ENCODE measurements around the gene WDR82. TPM values are rescaled to one million over a fixed set of nuclear protein-coding genes. Genes with fewer than 3 reads are reported as not detected.

WDR82 gene
- polyA plus RNA-seq, 3 donors: 92.6 to 93.6 (median 92.9) TPM

- no peak for DNase-seq
These were observed 34.8 kb upstream of the WDR82 start for GRCh38 chr3:52313188-52313773.

- DNase-seq: no peak
These were observed 33.2 kb upstream of the WDR82 start for GRCh38 chr3:52311576-52312119.

GRCh38 chr3:52310861-52311575 lies 32.6 kb upstream of the WDR82 start:
- DNase-seq: no peak

GRCh38 chr3:52308308-52308707 lies 29.9 kb upstream of the WDR82 start:
- DNase-seq: no peak

GRCh38 chr3:52306978-52307377 lies 28.5 kb upstream of the WDR82 start:
- no peak for DNase-seq

GRCh38 chr3:52305926-52306325 lies 27.5 kb upstream of the WDR82 start:
- DNase-seq: no peak

GRCh38 chr3:52303811-52304210 lies 25.4 kb upstream of the WDR82 start:
- no peak for DNase-seq

GRCh38 chr3:52302426-52303145 lies 24.1 kb upstream of the WDR82 start:
- DNase-seq: no peak

GRCh38 chr3:52299879-52300611 lies 21.6 kb upstream of the WDR82 start:
- no peak for DNase-seq

GRCh38 chr3:52299247-52299878 lies 20.9 kb upstream of the WDR82 start:
- DNase-seq: no peak

GRCh38 chr3:52298149-52299098 lies 20.0 kb upstream of the WDR82 start:
- no peak for DNase-seq

GRCh38 chr3:52297242-52298148 lies 19.0 kb upstream of the WDR82 start:
- DNase-seq: no peak

- no peak for DNase-seq
These were observed 17.3 kb upstream of the WDR82 start for GRCh38 chr3:52295671-52296208.

- DNase-seq: no peak
These were observed 16.1 kb upstream of the WDR82 start for GRCh38 chr3:52294320-52295150.

GRCh38 chr3:52293491-52294319 lies 15.3 kb upstream of the WDR82 start:
- no peak for DNase-seq

- no peak for DNase-seq
These were observed 14.0 kb upstream of the WDR82 start for GRCh38 chr3:52292247-52293065.

All from renal pelvis (tissue), 4 donors.